Prostate gland (tissue), 2 donors: Measurements from ENCODE around the gene SLC25A5.
A peak's percentile ranks its signal among the peaks of the same experiment; 100 is the strongest.

Experiments used
- POLR2A ChIP-seq: fragments of 450-650 bp; IDR thresholded peaks from one replicate; pipeline ENCODE4 v1.6.1; 2016; ENCODE audit warnings: antibody characterized with exemption, mild to moderate bottlenecking
- TF ChIP-seq, protein P1 (sequence below), 4 experiments: fragments of 200-600 bp in 2 of 4; fragments of 450-650 bp in 2 of 4; sonication (generic) in 2 of 4; IDR thresholded peaks; 1 replicate in 3 of 4; 2 replicates in 1 of 4; pipeline ENCODE4 v1.5.1; 2016 to 2019; ENCODE audit warnings: antibody characterized with exemption in 4 of 4, mild to moderate bottlenecking in 2 of 4, moderate library complexity in 2 of 4

DNA sequence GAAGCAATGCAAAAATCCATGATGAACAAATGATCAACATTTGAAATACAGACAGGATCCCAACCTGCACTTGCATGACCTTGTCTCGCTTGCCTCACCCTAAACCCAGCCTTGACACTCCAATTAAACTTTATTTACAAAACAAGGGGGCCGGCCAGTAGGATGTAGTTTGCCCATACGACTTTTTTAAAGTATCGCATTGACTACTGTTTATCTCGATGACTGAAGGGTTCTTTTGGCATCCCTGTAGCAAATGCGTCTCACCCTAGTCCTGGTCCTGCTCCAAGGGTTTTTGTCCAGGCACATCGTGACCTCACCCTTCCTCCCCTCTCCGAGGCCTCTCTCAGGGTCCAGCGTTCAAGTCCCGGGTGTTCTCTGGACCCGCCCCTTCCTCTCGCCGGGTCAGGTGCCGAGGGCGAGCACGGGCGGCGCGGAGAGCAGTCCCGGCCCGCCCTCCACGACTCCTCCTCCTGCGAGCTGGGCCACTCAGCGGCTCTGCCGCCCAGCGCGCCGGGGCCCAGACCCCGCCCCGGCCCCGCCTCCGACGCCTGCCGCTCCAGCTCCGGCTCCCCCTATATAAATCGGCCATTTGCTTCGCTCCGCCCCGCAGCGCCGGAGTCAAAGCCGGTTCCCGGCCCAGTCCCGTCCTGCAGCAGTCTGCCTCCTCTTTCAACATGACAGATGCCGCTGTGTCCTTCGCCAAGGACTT lies at the start of gene SLC25A5:
- TF ChIP-seq, protein P1, sequence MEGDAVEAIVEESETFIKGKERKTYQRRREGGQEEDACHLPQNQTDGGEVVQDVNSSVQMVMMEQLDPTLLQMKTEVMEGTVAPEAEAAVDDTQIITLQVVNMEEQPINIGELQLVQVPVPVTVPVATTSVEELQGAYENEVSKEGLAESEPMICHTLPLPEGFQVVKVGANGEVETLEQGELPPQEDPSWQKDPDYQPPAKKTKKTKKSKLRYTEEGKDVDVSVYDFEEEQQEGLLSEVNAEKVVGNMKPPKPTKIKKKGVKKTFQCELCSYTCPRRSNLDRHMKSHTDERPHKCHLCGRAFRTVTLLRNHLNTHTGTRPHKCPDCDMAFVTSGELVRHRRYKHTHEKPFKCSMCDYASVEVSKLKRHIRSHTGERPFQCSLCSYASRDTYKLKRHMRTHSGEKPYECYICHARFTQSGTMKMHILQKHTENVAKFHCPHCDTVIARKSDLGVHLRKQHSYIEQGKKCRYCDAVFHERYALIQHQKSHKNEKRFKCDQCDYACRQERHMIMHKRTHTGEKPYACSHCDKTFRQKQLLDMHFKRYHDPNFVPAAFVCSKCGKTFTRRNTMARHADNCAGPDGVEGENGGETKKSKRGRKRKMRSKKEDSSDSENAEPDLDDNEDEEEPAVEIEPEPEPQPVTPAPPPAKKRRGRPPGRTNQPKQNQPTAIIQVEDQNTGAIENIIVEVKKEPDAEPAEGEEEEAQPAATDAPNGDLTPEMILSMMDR (IDR thresholded peaks at IDR 0.05), result peak in 1 of 4 experiments; percentile 11
- peak; percentile 83 for TF ChIP-seq POLR2A
